Skeletal muscle tissue (tissue), 4 donors: ENCODE data around the gene GMEB2. TPM values are rescaled to one million over a fixed set of nuclear protein-coding genes. Genes with fewer than 3 reads are reported as not detected.
A peak's percentile ranks its signal among the peaks of the same experiment; 100 is the strongest.

Experiments
- H3K27ac ChIP-seq: one replicate; pipeline ENCODE4 v1.7.0; 2013; ENCODE audit warnings: mild to moderate bottlenecking, low read depth, low read length, inconsistent platforms
- H3K27me3 ChIP-seq, 3 donors: one replicate each; pipeline ENCODE4 v1.7.0; 2013; ENCODE audit warnings: low read length in 3 of 3; ENCODE audit not compliant: control insufficient read depth in 3 of 3, insufficient read depth in 3 of 3
- H3K36me3 ChIP-seq, 3 donors: one replicate each; pipeline ENCODE4 v1.7.0; 2013; ENCODE audit warnings: low read length in 3 of 3; ENCODE audit not compliant: control insufficient read depth in 3 of 3, insufficient read depth in 3 of 3
- H3K4me1 ChIP-seq, 3 donors: one replicate each; pipeline ENCODE4 v1.7.0; 2013; ENCODE audit warnings: low read length in 3 of 3, mild to moderate bottlenecking in 3 of 3; ENCODE audit not compliant: control insufficient read depth in 3 of 3, insufficient read depth in 3 of 3
- H3K4me3 ChIP-seq, 3 donors: one replicate each; pipeline ENCODE4 v1.7.0; 2013; ENCODE audit warnings: low read length in 3 of 3
- H3K9ac ChIP-seq, 3 donors: one replicate each; pipeline ENCODE4 v1.7.0; 2013; ENCODE audit warnings: low read length in 3 of 3, mild to moderate bottlenecking in 3 of 3, moderate library complexity in 2 of 3, low read depth in 1 of 3
- H3K9me3 ChIP-seq, 3 donors: one replicate each; pipeline ENCODE4 v1.7.0; 2013; ENCODE audit warnings: low read length in 3 of 3; ENCODE audit not compliant: control insufficient read depth in 3 of 3
- total RNA-seq: library from RNA; depleted of rRNA; stranded (reverse); fragments of >200 nt; gene quantifications from one replicate; pipeline ENCODE4 v1.2.3, GENCODE V29; 2014
- donor health status: Osteomylitis.

GMEB2 gene
- total RNA-seq, 1 donor from 2014 or later: 5.7 TPM

DNA sequence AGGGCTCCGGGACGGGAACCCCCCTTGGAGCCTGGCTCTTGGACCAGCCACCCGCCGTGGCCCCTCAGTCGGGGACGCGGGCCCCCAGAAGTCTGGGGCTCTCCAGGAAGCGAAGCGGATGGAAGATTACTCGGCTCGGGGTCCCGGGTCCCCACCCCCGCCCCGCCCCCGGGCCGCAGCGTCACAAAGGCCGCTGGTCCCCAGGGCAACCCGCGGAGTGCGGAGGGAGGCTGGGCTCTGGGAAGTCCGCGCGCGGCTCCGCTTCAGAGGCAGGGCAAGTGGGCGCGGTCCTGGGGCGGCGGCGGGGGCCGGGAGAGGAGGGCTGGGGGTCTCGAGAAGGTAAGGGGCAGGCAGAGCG is 73.0 kb downstream of the GMEB2 start, which contains the start of gene FNDC11:
FNDC11 (plus strand) TSS at position 227 of the 358 bp plus-strand sequence. CDS start 1,505 bp downstream, outside the sequence.
- H3K4me3 ChIP-seq: peak within 1 kb of the TSS; percentile 36 to 43 (median 41)
- no peaks in the 10 kb centered on the region for H3K36me3 ChIP-seq
- no peak within 1 kb of the TSS for H3K27ac ChIP-seq
- H3K4me1 ChIP-seq: no peaks in the 10 kb centered on the region
- H3K9ac ChIP-seq: peak within 1 kb of the TSS in 1 of 3 donors; percentile 33
- H3K27me3 ChIP-seq: peaks cover 31 to 41% (median 31%) of the 10 kb centered on the region in 3 donors
- no peaks in the 10 kb centered on the region for H3K9me3 ChIP-seq

DNA sequence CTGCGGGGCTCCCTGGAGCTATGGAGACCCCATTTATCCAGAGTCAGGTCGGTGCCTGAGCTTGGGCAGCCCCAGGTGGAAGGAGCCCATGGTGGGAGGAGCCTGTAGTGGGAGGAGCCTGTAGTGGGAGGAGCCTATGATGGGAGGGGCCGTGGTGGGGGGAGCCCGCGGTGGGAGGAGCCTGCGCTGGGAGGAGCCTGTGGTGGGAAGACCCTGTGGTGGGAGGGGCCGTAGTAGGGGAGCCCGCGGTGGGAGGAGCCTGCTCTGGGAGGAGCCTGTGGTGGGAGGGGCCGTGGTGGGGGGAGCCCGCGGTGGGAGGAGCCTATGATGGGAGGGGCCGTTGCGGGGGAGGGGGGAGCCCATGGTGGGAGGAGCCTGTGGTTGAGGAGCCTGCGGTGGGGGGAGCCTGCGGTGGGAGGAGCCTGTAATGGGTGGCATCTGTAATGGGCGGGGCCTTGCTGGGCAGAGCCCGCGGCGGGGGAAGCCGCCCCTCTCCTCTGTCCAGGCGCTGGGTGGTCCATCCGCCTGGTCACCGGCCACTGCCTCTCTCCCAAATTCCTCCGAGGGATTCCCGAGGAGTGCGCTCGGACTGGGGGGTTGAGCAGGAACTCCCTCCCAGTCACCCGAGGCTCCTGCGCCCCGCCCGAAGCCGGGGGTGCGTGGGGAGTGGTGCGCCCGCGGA is 73.5 kb downstream of the GMEB2 start:
- H3K36me3 ChIP-seq: no peaks in the 10 kb centered on the region
- peak overlapping the region in 1 of 3 donors; percentile 33 for H3K9ac ChIP-seq
- no peaks in the 10 kb centered on the region for H3K9me3 ChIP-seq
- peak overlapping the region; percentile 36 to 43 (median 41) for H3K4me3 ChIP-seq
- no peaks in the 10 kb centered on the region for H3K4me1 ChIP-seq
- no peak overlapping the region for H3K27ac ChIP-seq
- H3K27me3 ChIP-seq: peaks cover 36 to 46% (median 36%) of the 10 kb centered on the region in 3 donors

DNA sequence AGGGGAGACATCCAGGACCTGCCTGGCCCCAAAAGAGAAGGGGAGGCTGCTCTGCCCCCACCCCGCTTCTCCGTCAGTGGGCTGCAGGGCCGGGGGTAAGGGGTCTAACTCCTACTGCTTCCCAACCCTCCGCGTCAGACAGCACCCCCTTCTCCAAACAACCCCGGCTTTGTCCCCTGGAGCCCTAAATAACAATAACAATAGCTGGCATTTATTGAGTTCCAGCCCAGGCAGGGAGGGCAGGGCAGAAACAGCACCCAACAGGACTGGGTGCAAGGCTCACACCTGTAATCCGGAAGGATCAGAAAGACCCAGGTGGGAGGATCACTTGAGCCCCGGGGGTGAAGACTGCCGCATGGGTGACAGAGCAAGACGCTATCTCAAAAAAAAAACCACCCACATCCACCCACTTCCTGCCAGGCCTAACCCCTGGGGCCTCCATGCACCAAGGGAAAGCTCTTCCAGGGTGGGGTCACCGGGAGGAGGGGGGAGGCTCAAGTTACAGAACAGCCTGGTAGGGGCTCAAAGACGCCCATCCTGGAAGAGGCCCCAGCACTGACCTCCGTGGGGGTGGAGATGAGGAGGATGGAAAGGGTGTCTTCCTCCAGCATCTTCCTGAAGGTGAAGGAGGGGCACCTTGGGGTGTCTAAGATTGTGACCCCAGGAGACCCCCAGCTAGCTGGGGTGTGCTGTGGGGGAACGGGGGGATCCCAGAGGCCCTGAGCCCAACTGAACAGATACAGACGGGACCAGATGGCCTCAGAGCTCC is 74.2 kb downstream of the GMEB2 start:
- no peak overlapping the region for H3K27ac ChIP-seq
- peaks cover 43 to 50% (median 44%) of the 10 kb centered on the region in 3 donors for H3K27me3 ChIP-seq
- H3K4me1 ChIP-seq: no peaks in the 10 kb centered on the region

DNA sequence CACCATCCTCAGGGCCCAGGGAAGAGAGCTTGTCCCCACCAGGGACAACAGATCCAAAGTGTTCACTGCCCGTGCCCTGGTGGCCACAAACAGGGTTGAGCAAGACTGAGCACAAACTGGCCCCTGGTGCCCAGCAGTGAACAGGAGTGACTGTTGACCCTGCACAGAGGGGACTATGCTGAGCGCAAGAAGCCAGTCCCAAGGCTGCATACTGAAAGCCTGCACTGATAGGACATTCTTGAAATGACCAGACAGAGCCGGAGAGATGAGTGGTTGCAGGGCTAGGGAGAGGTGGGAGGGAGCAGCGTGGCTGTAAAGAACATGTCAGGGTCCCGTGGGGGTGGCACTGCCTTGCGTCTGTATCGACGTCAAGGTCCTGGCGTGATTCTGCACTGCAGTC is 75.8 kb downstream of the GMEB2 start:
- Histone ChIP-seq H3K36me3 (no peaks in the 10 kb centered on the region), H3K27me3 (peaks cover 53 to 60% (median 56%) of the 10 kb centered on the region in 3 donors), H3K9ac (no peak overlapping the region), H3K9me3 (no peaks in the 10 kb centered on the region), H3K27ac (no peak overlapping the region), H3K4me3 (no peak overlapping the region), H3K4me1 (no peaks in the 10 kb centered on the region)

More for the DNA sequence above, 74.2 kb downstream of the GMEB2 start:
- no peak overlapping the region for H3K4me3 ChIP-seq
- H3K36me3 ChIP-seq: no peaks in the 10 kb centered on the region
- no peak overlapping the region for H3K9ac ChIP-seq
- no peaks in the 10 kb centered on the region for H3K9me3 ChIP-seq

- Histone ChIP-seq H3K4me1 (no peaks in the 10 kb centered on the region), H3K9me3 (no peaks in the 10 kb centered on the region), H3K27ac (no peak overlapping the region), H3K9ac (no peak overlapping the region), H3K36me3 (no peaks in the 10 kb centered on the region), H3K27me3 (peaks cover 62 to 63% (median 62%) of the 10 kb centered on the region in 3 donors), H3K4me3 (no peak overlapping the region)
Observed at GRCh38 chr20:63549679-63550282, 77.1 kb downstream of the GMEB2 start.

- Histone ChIP-seq H3K9ac (no peak overlapping the region), H3K36me3 (no peaks in the 10 kb centered on the region), H3K4me1 (no peaks in the 10 kb centered on the region), H3K27me3 (peaks cover 56 to 66% (median 62%) of the 10 kb centered on the region in 3 donors), H3K9me3 (no peaks in the 10 kb centered on the region), H3K27ac (no peak overlapping the region), H3K4me3 (no peak overlapping the region)
Observed at GRCh38 chr20:63549019-63549418, 77.9 kb downstream of the GMEB2 start.

DNA sequence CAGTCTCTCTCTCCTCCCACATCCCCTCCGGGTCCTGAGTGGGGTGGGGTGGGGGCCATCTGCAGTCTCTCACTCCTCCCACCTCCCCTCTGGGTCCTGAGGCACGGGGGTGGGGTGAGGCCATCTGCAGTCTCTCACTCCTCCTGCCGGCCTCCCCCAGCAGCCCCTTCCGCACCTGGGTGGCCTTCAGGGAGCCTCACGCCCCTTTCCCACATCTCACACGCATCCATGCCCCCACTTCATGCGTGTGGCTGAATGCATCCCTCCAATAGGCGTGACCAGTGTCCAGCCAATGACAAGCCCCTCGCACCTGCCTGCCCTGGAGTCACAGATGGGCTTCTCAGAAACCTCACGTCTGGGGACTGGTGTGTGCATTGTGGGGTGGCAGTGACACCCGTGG is 78.4 kb downstream of the GMEB2 start:
- no peaks in the 10 kb centered on the region for H3K9me3 ChIP-seq
- no peak overlapping the region for H3K27ac ChIP-seq
- H3K9ac ChIP-seq: no peak overlapping the region
- H3K27me3 ChIP-seq: peaks cover 56 to 68% (median 62%) of the 10 kb centered on the region in 3 donors
- no peaks in the 10 kb centered on the region for H3K4me1 ChIP-seq
- H3K36me3 ChIP-seq: no peaks in the 10 kb centered on the region
- H3K4me3 ChIP-seq: no peak overlapping the region

- Histone ChIP-seq H3K9ac (no peak within 1 kb of the TSS), H3K9me3 (no peaks in the 10 kb centered on the region), H3K27ac (no peak within 1 kb of the TSS), H3K36me3 (no peaks in the 10 kb centered on the region), H3K4me3 (no peak within 1 kb of the TSS), H3K27me3 (peaks cover 53 to 70% (median 58%) of the 10 kb centered on the region in 3 donors), H3K4me1 (no peaks in the 10 kb centered on the region)
Observed at GRCh38 chr20:63547725-63548480, 79.0 kb downstream of the GMEB2 start, which contains the start of gene SRMS. Gene SRMS, minus strand, starts transcription at chr20:63547749. Its CDS starts 286 bp downstream, at chr20:63547463.

GRCh38 chr20:63546956-63547724 is 79.8 kb downstream of the GMEB2 start:
- no peak overlapping the region for H3K4me3 ChIP-seq
- H3K36me3 ChIP-seq: no peaks in the 10 kb centered on the region
- no peaks in the 10 kb centered on the region for H3K9me3 ChIP-seq
- H3K27ac ChIP-seq: no peak overlapping the region
- H3K27me3 ChIP-seq: peaks cover 45 to 65% (median 51%) of the 10 kb centered on the region in 3 donors
- H3K9ac ChIP-seq: no peak overlapping the region
- no peaks in the 10 kb centered on the region for H3K4me1 ChIP-seq
